K562 (cell line): ENCODE measurements around the gene RASSF7. TPM values are rescaled to one million over a fixed set of nuclear protein-coding genes. Genes with fewer than 3 reads are reported as not detected.

ENCODE experiments used
- ATAC-seq: fragments of 200-7000 bp; cut with Tn5 transposase; 3 replicates; pipeline ENCODE4 v1.9.1; 2020; ENCODE audit warnings: moderate library complexity
- BruUV-seq: library from RNA; stranded (reverse); fragments of 400-500 nt; replicated peaks from 2 replicates; lab custom pipeline; 2021; lab: Mats Ljungman, UMichigan
- CTCF ChIA-PET: fragments of 300-600 bp; formaldehyde crosslinking; extraction: SDS; loops from one replicate; lab custom pipeline; 2021; ENCODE audit warnings: low intra/inter-chr PET ratio; lab: Yijun Ruan, JAX
- POLR2A ChIA-PET: fragments of 300-600, 350-650 bp; sonication (Branson Sonifier 250); formaldehyde crosslinking; extraction: SDS; loops from one replicate; lab custom pipeline; 2021; ENCODE audit warnings: antibody characterized with exemption, inconsistent platforms; lab: Yijun Ruan, JAX
- DNase-seq, 4 experiments: peaks; one replicate each; pipeline versions ENCODE4 v3.0.0 to v3.0.0-alpha.2; 2011 to 2018; ENCODE audit warnings: low spot score in 3 of 4, mixed read lengths in 3 of 4; ENCODE audit errors: extremely low read depth in 1 of 4
- FAIRE-seq: peaks from 2 replicates; lab custom pipeline; 2011; peaks lifted over from hg19 to GRCh38; lab: Jason Lieb, UNC
- H2AFZ ChIP-seq: 2 replicates; pipeline ENCODE4 v1.6.0; 2011; ENCODE audit warnings: low read depth, low read length, control low read depth, inconsistent platforms
- H3K27ac ChIP-seq: fragments of 200-600 bp; 3 replicates; pipeline ENCODE4 v1.8.0; 2011; ENCODE audit warnings: low read depth, mild to moderate bottlenecking, control low read depth, inconsistent platforms, low read length, moderate library complexity, mixed read lengths; ENCODE audit errors: extremely low read depth
- H3K27me3 ChIP-seq, 2 experiments: fragments of 300-600 bp in 1 of 2; 2 replicates in 1 of 2; 3 replicates in 1 of 2; pipeline versions ENCODE4 v1.6.0 to v1.8.0; 2011; ENCODE audit warnings: inconsistent platforms in 2 of 2, low read length in 2 of 2, mild to moderate bottlenecking in 1 of 2, mixed read lengths in 1 of 2, moderate library complexity in 1 of 2; ENCODE audit not compliant: control insufficient read depth in 2 of 2, insufficient read depth in 2 of 2
- H3K36me3 ChIP-seq: fragments of 300-600 bp; 3 replicates; pipeline ENCODE4 v1.8.0; 2011; ENCODE audit warnings: mild to moderate bottlenecking, low read length, inconsistent platforms; ENCODE audit not compliant: control insufficient read depth, insufficient read depth
- H3K4me1 ChIP-seq, 2 experiments: fragments of 200-600 bp in 1 of 2; replicated peaks in 1 of 2; 2 replicates in 1 of 2; 3 replicates in 1 of 2; pipeline versions ENCODE4 v1.5.1 to v1.8.0; 2011; ENCODE audit warnings: inconsistent platforms in 2 of 2, low read length in 2 of 2, mild to moderate bottlenecking in 1 of 2, mixed read lengths in 1 of 2, moderate library complexity in 1 of 2; ENCODE audit not compliant: control insufficient read depth in 2 of 2, insufficient read depth in 2 of 2
- H3K4me2 ChIP-seq: 2 replicates; pipeline ENCODE4 v1.6.1; 2011; ENCODE audit warnings: low read length, control low read depth, inconsistent platforms, mixed read lengths; ENCODE audit not compliant: insufficient read depth
- H3K4me3 ChIP-seq: fragments of 200-600 bp; sonication (generic), shearing (Covaris generic); 2 replicates; pipeline ENCODE4 v1.5.1; 2016; ENCODE audit warnings: control low read depth, inconsistent platforms
- H3K79me2 ChIP-seq: fragments of 200-600 bp; 3 replicates; pipeline ENCODE4 v1.8.0; 2011; ENCODE audit warnings: low read length, inconsistent platforms; ENCODE audit not compliant: control insufficient read depth, insufficient read depth
- H3K9ac ChIP-seq, 2 experiments: 2 replicates each; pipeline versions ENCODE4 v1.6.0 to v1.6.1; 2011; ENCODE audit warnings: low read depth in 2 of 2, low read length in 2 of 2, control low read depth in 1 of 2, inconsistent platforms in 1 of 2, mild to moderate bottlenecking in 1 of 2, mixed read lengths in 1 of 2; ENCODE audit not compliant: insufficient read depth in 1 of 2
- H3K9me1 ChIP-seq: one replicate; pipeline ENCODE4 v1.6.0; 2011; ENCODE audit warnings: inconsistent platforms, mild to moderate bottlenecking, low read length, moderate library complexity; ENCODE audit not compliant: control insufficient read depth, insufficient read depth
- H3K9me3 ChIP-seq: replicated peaks from 2 replicates; pipeline ENCODE4 v1.5.1; 2011; ENCODE audit warnings: low read depth, low read length, inconsistent platforms; ENCODE audit not compliant: control insufficient read depth, insufficient read depth
- H4K20me1 ChIP-seq: replicated peaks from 2 replicates; pipeline ENCODE4 v1.6.1; 2011; ENCODE audit warnings: low read length, inconsistent platforms, mixed read lengths; ENCODE audit not compliant: control insufficient read depth, insufficient read depth
- BCLAF1 ChIP-seq, 2 experiments: fragments of 450-650 bp in 1 of 2; IDR thresholded peaks; 2 replicates each; pipeline ENCODE4 v1.6.1; 2011 to 2017; ENCODE audit warnings: low read depth in 2 of 2, antibody characterized with exemption in 1 of 2, borderline replicate concordance in 1 of 2, low read length in 1 of 2, mild to moderate bottlenecking in 1 of 2, mixed read lengths in 1 of 2; ENCODE audit not compliant: control insufficient read depth in 1 of 2
- HDGF ChIP-seq: fragments of 450-650 bp; IDR thresholded peaks from 2 replicates; pipeline ENCODE4 v1.6.1; 2016
- HLTF ChIP-seq: fragments of 450-650 bp; IDR thresholded peaks from 2 replicates; pipeline ENCODE4 v1.6.1; 2016
- L3MBTL2 ChIP-seq: fragments of 450-650 bp; IDR thresholded peaks from 2 replicates; pipeline ENCODE4 v1.6.1; 2016; ENCODE audit warnings: mild to moderate bottlenecking, moderate library complexity
- POLR2G ChIP-seq: fragments of 200-400 bp; formaldehyde crosslinking; IDR thresholded peaks from 2 replicates; pipeline ENCODE4 v1.6.1; 2017; ENCODE audit warnings: low read depth, mild to moderate bottlenecking, antibody characterized with exemption, low read length, moderate library complexity
- SAFB2 ChIP-seq: fragments of 200-400 bp; formaldehyde crosslinking; IDR thresholded peaks from 2 replicates; pipeline ENCODE4 v1.6.1; 2018; ENCODE audit warnings: borderline replicate concordance, low read length, low read depth, moderate library complexity; ENCODE audit not compliant: severe bottlenecking
- ZBTB17 ChIP-seq: fragments of 450-650 bp; formaldehyde crosslinking; IDR thresholded peaks from 2 replicates; pipeline ENCODE4 v1.4.0; 2020; ENCODE audit warnings: mild to moderate bottlenecking
- ZC3H8 ChIP-seq: fragments of 450-650 bp; IDR thresholded peaks from 2 replicates; pipeline ENCODE4 v1.6.1; 2017
- WGBS: fragments of 100-300 bp; shearing (Covaris generic); methylation state at CpG from one replicate; pipeline ENCODE4 v1.1.6; 2016; ENCODE audit warnings: low coverage, mixed read lengths; ENCODE audit not compliant: insufficient coverage; ENCODE audit errors: missing lambda C conversion rate; 5-methylcytosine and 5-hydroxymethylcytosine counted together
- in situ Hi-C: fragments of 300-500 bp; cut with MboI; formaldehyde crosslinking; loops from 4 replicates; pipeline ENCODE4 v1.15.0; 2018; ENCODE audit warnings: inconsistent platforms, mixed read lengths
- intact Hi-C: fragments of 100-400 bp; cut with micrococcal nuclease; formaldehyde crosslinking; loops from 2 replicates; pipeline ENCODE4 v1.14.2; 2022
- polyA plus RNA-seq, 8 experiments: library from polyadenylated mRNA; depleted of rRNA in 4 of 8; stranded (reverse) in 5 of 8; unstranded in 3 of 8; fragments of >200 nt; fragmentation: Nextera tagmentation in 2 of 8; fragmentation: Illumina TruSeq in 1 of 8; extraction: Ambion mirVana in 2 of 8; extraction: Trizol in 1 of 8; gene quantifications; 2 replicates each; pipeline versions ENCODE4 v1.2.1 to v1.2.3, GENCODE V29; 2011 to 2014; ENCODE audit warnings: inconsistent platforms in 1 of 8, missing spikeins in 1 of 8
- total RNA-seq, 7 experiments: library from RNA; depleted of rRNA in 6 of 7; stranded (reverse); fragments of >200 nt in 6 of 7; fragmentation: Illumina TruSeq in 2 of 7; extraction: Trizol in 2 of 7; gene quantifications; 2 replicates each; pipeline versions ENCODE4 v1.2.1 to v1.2.3, GENCODE V29; 2011 to 2021; ENCODE audit warnings: low replicate concordance in 1 of 7
- TF ChIP-seq, protein P1 (sequence below): IDR thresholded peaks from 2 replicates; pipeline ENCODE4 v1.6.1; 2011; ENCODE audit warnings: borderline replicate concordance, low read depth, mild to moderate bottlenecking, moderate library complexity, low read length; ENCODE audit not compliant: insufficient read depth, poor library complexity, severe bottlenecking

Gene RASSF7
- total and polyA plus RNA-seq, 9 of the 15 experiments (the other 6 are each of a cell fraction or from before 2014, with no cell fraction given) = 0.41 to 45.2 (median 18.6) TPM

GRCh38 chr11:545171-545570 is 15.6 kb upstream of the RASSF7 start:
- WGBS = 73% methylated on average over 10 of the region's 11 CpGs

DNA sequence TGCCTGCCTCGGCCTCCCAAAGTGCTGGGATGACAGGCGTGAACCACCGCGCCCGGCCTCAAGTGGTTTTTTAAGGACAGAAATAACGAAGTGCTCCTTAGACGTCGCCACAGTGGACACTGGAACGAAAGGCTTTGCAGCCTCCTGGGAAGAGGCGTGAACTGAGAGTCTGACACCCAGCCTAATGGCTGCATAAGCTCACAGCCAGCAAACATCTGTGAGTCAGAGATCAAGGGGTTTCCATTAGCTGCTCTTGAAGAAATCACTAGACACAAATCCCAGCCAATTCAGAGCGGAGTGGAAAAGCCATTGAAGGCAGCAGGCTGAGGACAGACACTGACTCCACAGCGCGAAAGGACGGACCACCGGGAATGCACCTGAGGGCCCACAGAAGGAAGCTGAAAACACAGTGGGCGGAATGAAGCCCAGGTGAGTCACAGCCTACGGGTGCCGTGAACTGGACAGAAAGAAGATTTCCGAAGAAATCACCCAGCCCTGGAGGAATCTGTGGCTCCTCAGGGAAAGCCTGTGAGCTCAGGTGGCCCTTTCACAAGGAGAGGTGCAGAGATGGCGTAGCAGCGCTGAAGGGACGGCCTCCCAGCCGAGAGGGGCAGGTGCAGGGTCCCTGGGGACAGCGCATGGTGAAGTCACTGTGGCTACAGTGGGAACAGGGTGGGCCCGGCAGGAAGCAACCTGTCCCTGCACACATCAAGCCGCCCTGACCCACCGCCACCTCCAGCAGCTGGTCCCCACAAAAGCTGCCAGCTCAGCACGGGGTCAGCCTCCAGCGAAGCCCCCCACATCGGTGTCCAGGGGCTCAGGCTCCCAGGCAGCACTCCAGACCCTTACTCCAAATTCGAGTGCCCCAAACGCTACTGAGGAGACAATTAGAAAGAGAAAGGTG is 11.8 kb upstream of the RASSF7 start:
- ATAC-seq (no peak), DNase-seq (no peak), FAIRE-seq (no peak)
- 62% methylated on average over 30 of the region's 32 CpGs for WGBS
- no peak overlapping the region for H3K4me3 ChIP-seq
- intact Hi-C loops = no loop called here
- in situ Hi-C loops = no loop called here
- H3K9ac ChIP-seq = peak overlapping the region in 1 of 2 experiments; percentile 12; a peak in 1 of 4 replicates
- no peak overlapping the region for H2AFZ ChIP-seq
- no peaks in the 10 kb centered on the region for H3K36me3 ChIP-seq
- ChIA-PET POLR2A (interaction anchor here (0.6 to 1.2 kb wide), 7 partner anchors 11 to 318 kb away, joined by 3 to 4 read pairs (median 3); partner anchors contain the start of genes LMNTD2 and RASSF7), CTCF (no interaction called here)
- H4K20me1 ChIP-seq = no peaks in the 10 kb centered on the region
- no peaks in the 10 kb centered on the region for H3K79me2 ChIP-seq
- BruUV-seq = no TSS peak
- no peaks in the 10 kb centered on the region for H3K9me3 ChIP-seq
- H3K4me2 ChIP-seq = no peak overlapping the region
- H3K27ac ChIP-seq = no peak overlapping the region
- no peaks in the 10 kb centered on the region for H3K9me1 ChIP-seq
- peaks cover 10 to 68% of the 10 kb centered on the region in 2 experiments; a peak in 4 of 5 replicates for H3K4me1 ChIP-seq
- no peaks in the 10 kb centered on the region for H3K27me3 ChIP-seq
- TF ChIP-seq, protein P1, sequence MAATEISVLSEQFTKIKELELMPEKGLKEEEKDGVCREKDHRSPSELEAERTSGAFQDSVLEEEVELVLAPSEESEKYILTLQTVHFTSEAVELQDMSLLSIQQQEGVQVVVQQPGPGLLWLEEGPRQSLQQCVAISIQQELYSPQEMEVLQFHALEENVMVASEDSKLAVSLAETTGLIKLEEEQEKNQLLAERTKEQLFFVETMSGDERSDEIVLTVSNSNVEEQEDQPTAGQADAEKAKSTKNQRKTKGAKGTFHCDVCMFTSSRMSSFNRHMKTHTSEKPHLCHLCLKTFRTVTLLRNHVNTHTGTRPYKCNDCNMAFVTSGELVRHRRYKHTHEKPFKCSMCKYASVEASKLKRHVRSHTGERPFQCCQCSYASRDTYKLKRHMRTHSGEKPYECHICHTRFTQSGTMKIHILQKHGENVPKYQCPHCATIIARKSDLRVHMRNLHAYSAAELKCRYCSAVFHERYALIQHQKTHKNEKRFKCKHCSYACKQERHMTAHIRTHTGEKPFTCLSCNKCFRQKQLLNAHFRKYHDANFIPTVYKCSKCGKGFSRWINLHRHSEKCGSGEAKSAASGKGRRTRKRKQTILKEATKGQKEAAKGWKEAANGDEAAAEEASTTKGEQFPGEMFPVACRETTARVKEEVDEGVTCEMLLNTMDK = no peak
- TF ChIP-seq ZBTB17 (no peak), SAFB2 (no peak), BCLAF1 (IDR thresholded peaks at IDR 0.05; ENCODE audit: borderline replicate concordance in 1 of 2, control insufficient read depth in 1 of 2, low read depth in 2 of 2, low read length in 1 of 2) (no peak), HDGF (no peak), ZC3H8 (no peak), L3MBTL2 (no peak)

More at GRCh38 chr11:545171-545570, 15.6 kb upstream of the RASSF7 start:
- peak overlapping the region in 1 of 2 experiments; percentile 64; a peak in 2 of 4 replicates for H3K9ac ChIP-seq
- peaks cover 0 to 46% of the 10 kb centered on the region in 2 experiments; a peak in 2 of 5 replicates for H3K4me1 ChIP-seq
- CTCF ChIA-PET = no interaction called here
- no peaks in the 10 kb centered on the region for H3K27me3 ChIP-seq
- no peaks in the 10 kb centered on the region for H3K9me1 ChIP-seq
- H3K36me3 ChIP-seq = no peaks in the 10 kb centered on the region
- no peak for FAIRE-seq
- POLR2A ChIA-PET = interaction anchor here (0.5 kb wide), 1 partner anchor 258 kb away, joined by 3 read pairs; no protein-coding TSS in a partner anchor
- in situ Hi-C loops = no loop called here
- intact Hi-C loops = no loop called here
- no TSS peak for BruUV-seq
- H2AFZ ChIP-seq = no peak overlapping the region
- ATAC-seq = no peak
- H3K9me3 ChIP-seq = no peaks in the 10 kb centered on the region
- H3K79me2 ChIP-seq = no peaks in the 10 kb centered on the region
- no peak for DNase-seq
- H3K4me2 ChIP-seq = no peak overlapping the region
- H3K4me3 ChIP-seq = no peak overlapping the region
- H4K20me1 ChIP-seq = no peaks in the 10 kb centered on the region
- no peak overlapping the region for H3K27ac ChIP-seq
- TF ChIP-seq HLTF (no peak), POLR2G (0 out of 2 replicates have a peak, but pooled peaks have one; percentile 19)
